ENCODE results near the gene KIAA2012.

- TF ChIP-seq, protein P1, sequence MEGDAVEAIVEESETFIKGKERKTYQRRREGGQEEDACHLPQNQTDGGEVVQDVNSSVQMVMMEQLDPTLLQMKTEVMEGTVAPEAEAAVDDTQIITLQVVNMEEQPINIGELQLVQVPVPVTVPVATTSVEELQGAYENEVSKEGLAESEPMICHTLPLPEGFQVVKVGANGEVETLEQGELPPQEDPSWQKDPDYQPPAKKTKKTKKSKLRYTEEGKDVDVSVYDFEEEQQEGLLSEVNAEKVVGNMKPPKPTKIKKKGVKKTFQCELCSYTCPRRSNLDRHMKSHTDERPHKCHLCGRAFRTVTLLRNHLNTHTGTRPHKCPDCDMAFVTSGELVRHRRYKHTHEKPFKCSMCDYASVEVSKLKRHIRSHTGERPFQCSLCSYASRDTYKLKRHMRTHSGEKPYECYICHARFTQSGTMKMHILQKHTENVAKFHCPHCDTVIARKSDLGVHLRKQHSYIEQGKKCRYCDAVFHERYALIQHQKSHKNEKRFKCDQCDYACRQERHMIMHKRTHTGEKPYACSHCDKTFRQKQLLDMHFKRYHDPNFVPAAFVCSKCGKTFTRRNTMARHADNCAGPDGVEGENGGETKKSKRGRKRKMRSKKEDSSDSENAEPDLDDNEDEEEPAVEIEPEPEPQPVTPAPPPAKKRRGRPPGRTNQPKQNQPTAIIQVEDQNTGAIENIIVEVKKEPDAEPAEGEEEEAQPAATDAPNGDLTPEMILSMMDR (IDR thresholded peaks at IDR 0.05), result no peak
- no peak for TF ChIP-seq POLR2A (IDR thresholded peaks at IDR 0.05)
Measured at GRCh38 chr2:202169131-202169530, 96.1 kb downstream of the KIAA2012 start.

Measured in uterus (tissue), 2 donors.